ENCODE measurements around the gene RBM33. TPM values are rescaled to one million over a fixed set of nuclear protein-coding genes. Genes with fewer than 3 reads are reported as not detected.

RBM33 gene
- total and polyA plus RNA-seq, 9 of the 15 experiments (the other 6 are each of a cell fraction or from before 2014, with no cell fraction given), result 4.4 to 80.7 (median 27.3) TPM

- POLR2A ChIA-PET, result interaction anchor here (0.7 kb wide), 1 partner anchor 48 kb away, joined by 3 read pairs; no protein-coding TSS in a partner anchor
- TF ChIP-seq FIP1L1 (IDR thresholded peaks at IDR 0.05; ENCODE audit: low read depth, low read length, poor library complexity, severe bottlenecking) (peak; percentile 29), REST (IDR thresholded peaks at IDR 0.05; ENCODE audit: borderline replicate concordance) (peak; percentile 41; the same call in 1 of the 2 replicates), REST (CRISPR knock-in tag; IDR thresholded peaks at IDR 0.05; ENCODE audit: low read depth) (no peak), BACH1 (tag; IDR thresholded peaks at IDR 0.05) (no peak), STAG1 (CRISPR knock-in tag; IDR thresholded peaks at IDR 0.05; ENCODE audit: borderline replicate concordance) (peak; percentile 65), CTCFL (IDR thresholded peaks at IDR 0.05; ENCODE audit: borderline replicate concordance, insufficient read depth, low read depth, low read length, poor library complexity, severe bottlenecking) (peak; percentile 72), NRF1 (conservative IDR thresholded peaks at IDR 0.05 in 1 of 2, IDR thresholded peaks at IDR 0.05 in 1 of 2) (peak; percentile 65 to 67), PHB (CRISPR knock-in tag; IDR thresholded peaks at IDR 0.05) (no peak), EGR1 (conservative IDR thresholded peaks at IDR 0.05) (peak; percentile 62)
Measured at GRCh38 chr7:155804897-155805825, 160.7 kb downstream of the RBM33 start.

More at GRCh38 chr7:155804897-155805825, 160.7 kb downstream of the RBM33 start:
- Histone ChIP-seq H3K36me3 (ENCODE audit: control insufficient read depth, insufficient read depth, low read length) (no peaks in the 10 kb centered on the region), H3K4me2 (ENCODE audit: insufficient read depth, low read length) (peak overlapping the region; percentile 74), H2AFZ (ENCODE audit: low read depth, low read length) (peak overlapping the region; percentile 71), H3K9me1 (ENCODE audit: control insufficient read depth, insufficient read depth, low read length) (no peaks in the 10 kb centered on the region), H3K9me3 (replicated peaks; ENCODE audit: control insufficient read depth, insufficient read depth, low read depth, low read length) (no peaks in the 10 kb centered on the region), H4K20me1 (replicated peaks; ENCODE audit: control insufficient read depth, insufficient read depth, low read length) (peaks cover 15% of the 10 kb centered on the region), H3K4me3 (peak overlapping the region; percentile 24), H3K4me1 (replicated peaks in 1 of 2; ENCODE audit: control insufficient read depth in 2 of 2, insufficient read depth in 2 of 2, low read length in 2 of 2) (peaks cover 0 to 40% of the 10 kb centered on the region in 2 experiments; a peak in 2 of 5 replicates), H3K27me3 (ENCODE audit: control insufficient read depth in 2 of 2, insufficient read depth in 2 of 2, low read length in 2 of 2) (peaks cover 41 to 69% of the 10 kb centered on the region in 2 experiments), H3K79me2 (ENCODE audit: control insufficient read depth, insufficient read depth, low read length) (no peaks in the 10 kb centered on the region), H3K9ac (ENCODE audit: insufficient read depth in 1 of 2, low read depth in 2 of 2, low read length in 2 of 2) (peak overlapping the region in 1 of 2 experiments; percentile 24; a peak in 1 of 4 replicates), H3K27ac (ENCODE audit: extremely low read depth, low read depth, low read length) (no peak overlapping the region)
- intact Hi-C loops (cut with micrococcal nuclease), result loop anchor here (10.0 kb wide), 1 partner anchor 840 kb away; the partner anchor contains the start of gene RNF32
- BruUV-seq (replicated peaks), result no TSS peak
- FAIRE-seq, result peak; percentile 55
- CTCF ChIA-PET (ENCODE audit: low intra/inter-chr PET ratio), result interaction anchor here (1.7 kb wide), 1 partner anchor 1022 kb away, joined by 5 read pairs; no protein-coding TSS in a partner anchor
- WGBS (ENCODE audit: insufficient coverage, low coverage, missing lambda C conversion rate), result 4% methylated on average over 91 of the region's 91 CpGs
- peak; percentile 79 to 98 (median 96) for DNase-seq (ENCODE audit: extremely low read depth in 1 of 4, low spot score in 3 of 4)
- ATAC-seq, result peak; percentile 92
- in situ Hi-C loops (cut with MboI), result loop anchor here (10.0 kb wide), 1 partner anchor 1470 kb away; no protein-coding TSS in a partner anchor

Data from K562 (cell line).